HepG2 (cell line): ENCODE data around the gene BEST2. TPM values are rescaled to one million over a fixed set of nuclear protein-coding genes. Genes with fewer than 3 reads are reported as not detected.

Experiments used
- ASH2L ChIP-seq: fragments of 300-600, 200-600 bp; sonication (generic); IDR thresholded peaks from 2 replicates; pipeline ENCODE4 v1.7.0; 2017; ENCODE audit warnings: low read depth, mild to moderate bottlenecking, moderate library complexity, mixed read lengths, low read length; ENCODE audit not compliant: insufficient read length
- ATM ChIP-seq: fragments of 450-650 bp; IDR thresholded peaks from 2 replicates; pipeline ENCODE4 v1.7.1; 2017; ENCODE audit warnings: mild to moderate bottlenecking, borderline replicate concordance
- BCL6 ChIP-seq: IDR thresholded peaks from 2 replicates; pipeline ENCODE4 v1.6.1; 2016; ENCODE audit warnings: missing genetic modification reagents, missing compliant biosample characterization
- CCAR2 ChIP-seq: fragments of 200-400 bp; formaldehyde crosslinking; optimal IDR thresholded peaks from 2 replicates; pipeline ENCODE3; 2018; ENCODE audit warnings: low read depth, mild to moderate bottlenecking, low read length, moderate library complexity
- DMAP1 ChIP-seq: IDR thresholded peaks from 2 replicates; pipeline ENCODE4 v1.6.1; 2016
- HDAC1 ChIP-seq: sonication (generic); formaldehyde crosslinking; IDR thresholded peaks from 2 replicates; pipeline ENCODE4 v1.5.1; 2020; ENCODE audit warnings: mild to moderate bottlenecking, missing genetic modification reagents
- NKX3-1 ChIP-seq: sonication (generic); formaldehyde crosslinking; IDR thresholded peaks from 2 replicates; pipeline ENCODE4 v1.5.0; 2020; ENCODE audit warnings: missing genetic modification reagents
- ONECUT2 ChIP-seq: sonication (generic); formaldehyde crosslinking; IDR thresholded peaks from 2 replicates; pipeline ENCODE4 v1.4.0; 2020; ENCODE audit warnings: missing genetic modification reagents
- ZBTB38 ChIP-seq: sonication (generic); formaldehyde crosslinking; IDR thresholded peaks from 2 replicates; pipeline ENCODE4 v1.5.1; 2020; ENCODE audit warnings: mild to moderate bottlenecking, missing genetic modification reagents
- ZFP90 ChIP-seq: sonication (generic); formaldehyde crosslinking; IDR thresholded peaks from 2 replicates; pipeline ENCODE4 v1.8.0; 2022; ENCODE audit warnings: missing genetic modification reagents, mild to moderate bottlenecking, inconsistent platforms, borderline replicate concordance
- ZNF678 ChIP-seq: sonication (generic); formaldehyde crosslinking; IDR thresholded peaks from 2 replicates; pipeline ENCODE4 v1.4.0; 2020; ENCODE audit warnings: mild to moderate bottlenecking, missing genetic modification reagents
- ZNF737 ChIP-seq: sonication (generic); formaldehyde crosslinking; IDR thresholded peaks from 2 replicates; pipeline ENCODE4 v1.5.0; 2020; ENCODE audit warnings: missing genetic modification reagents, mild to moderate bottlenecking, borderline replicate concordance
- ZNF777 ChIP-seq: sonication (generic); formaldehyde crosslinking; IDR thresholded peaks from 2 replicates; pipeline ENCODE4 v1.4.0; 2020; ENCODE audit warnings: missing genetic modification reagents
- ZNF792 ChIP-seq: IDR thresholded peaks from 2 replicates; pipeline ENCODE4 v1.6.1; 2016
- ZNF883 ChIP-seq: sonication (generic); formaldehyde crosslinking; IDR thresholded peaks from 2 replicates; pipeline ENCODE4 v1.5.1; 2020; ENCODE audit warnings: mild to moderate bottlenecking, missing genetic modification reagents; ENCODE audit errors: not compliant biosample characterization
- polyA plus RNA-seq, 8 experiments: library from polyadenylated mRNA; depleted of rRNA in 3 of 8; stranded (reverse) in 7 of 8; unstranded in 1 of 8; fragments of >200 nt; fragmentation: Illumina TruSeq in 4 of 8; extraction: Trizol in 4 of 8; gene quantifications; 2 replicates each; pipeline versions ENCODE4 v1.2.1 to v1.2.3, GENCODE V29; 2011 to 2016; ENCODE audit warnings: low read depth in 4 of 8, missing spikeins in 1 of 8, mixed read lengths in 1 of 8; ENCODE audit not compliant: insufficient read depth in 1 of 8
- total RNA-seq, 5 experiments: library from RNA; depleted of rRNA; stranded (reverse); fragments of >200 nt; fragmentation: Illumina TruSeq; extraction: Trizol; gene quantifications; 2 replicates each; pipeline ENCODE4 v1.2.3, GENCODE V29; 2016; ENCODE audit warnings: low read depth in 1 of 5
- TF ChIP-seq, protein P1 (sequence below): sonication (generic); formaldehyde crosslinking; IDR thresholded peaks from 2 replicates; pipeline ENCODE4 v1.4.0; 2020; ENCODE audit warnings: missing genetic modification reagents
- TF ChIP-seq, protein P2 (sequence below): IDR thresholded peaks from 2 replicates; pipeline ENCODE4 v1.6.1; 2016; ENCODE audit warnings: mild to moderate bottlenecking
- TF ChIP-seq, protein P3 (sequence below): sonication (generic); formaldehyde crosslinking; IDR thresholded peaks from 2 replicates; pipeline ENCODE4 v1.8.1; 2023; ENCODE audit warnings: mild to moderate bottlenecking, moderate library complexity, missing genetic modification reagents
- TF ChIP-seq, protein P4 (sequence below): sonication (generic); formaldehyde crosslinking; IDR thresholded peaks from 2 replicates; pipeline ENCODE4 v1.5.1; 2020; ENCODE audit warnings: mild to moderate bottlenecking, missing genetic modification reagents, borderline replicate concordance
- TF ChIP-seq, protein P5 (sequence below): sonication (generic); formaldehyde crosslinking; IDR thresholded peaks from 2 replicates; pipeline ENCODE4 v1.8.1; 2023; ENCODE audit warnings: missing genetic modification reagents, mild to moderate bottlenecking, borderline replicate concordance

The BEST2 gene
- total and polyA plus RNA-seq, 2 of the 13 experiments (the other 11 are each of a cell fraction or from before 2014, with no cell fraction given) = not detected

DNA sequence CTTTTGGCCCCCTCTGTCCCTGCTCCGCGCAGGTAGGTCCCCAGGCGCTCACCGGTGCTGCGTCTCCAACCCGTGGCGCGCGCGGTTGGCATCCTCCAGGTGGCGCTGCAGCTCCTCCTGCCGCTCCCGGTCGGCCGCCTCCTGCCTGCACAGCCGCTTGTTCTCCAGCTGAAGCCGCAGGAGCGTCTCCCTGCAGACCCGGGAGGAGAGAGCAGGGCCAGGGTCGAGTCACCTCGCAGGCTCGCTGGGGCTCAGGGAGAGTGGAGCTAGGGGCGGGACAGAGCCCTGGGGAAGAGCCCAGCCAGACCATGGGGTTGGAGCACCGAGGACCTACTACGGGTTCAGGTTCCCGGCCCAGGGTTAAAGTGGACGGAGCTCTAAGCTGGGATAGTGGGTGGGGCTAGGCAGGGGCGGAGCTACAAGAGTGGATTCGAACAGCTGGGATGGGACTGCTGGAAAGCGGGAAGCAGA, 14.5 kb downstream of the BEST2 start (continued):
- TF ChIP-seq ZNF737 (CRISPR knock-in tag) (no peak), ZNF883 (no peak), ATM (no peak), BCL6 (CRISPR knock-in tag) (0 out of 2 replicates have a peak, but pooled peaks have one; percentile 25), ZBTB38 (CRISPR knock-in tag) (peak; percentile 37; the same call in 1 of the 2 replicates), ZNF792 (CRISPR knock-in tag) (0 out of 2 replicates have a peak, but pooled peaks have one; percentile 44), HDAC1 (peak; percentile 64; the same call in 1 of the 2 replicates), NKX3-1 (CRISPR knock-in tag) (no peak), ONECUT2 (CRISPR knock-in tag) (no peak), ZNF777 (CRISPR knock-in tag) (peak; percentile 57), ZFP90 (CRISPR knock-in tag) (peak; percentile 69; the same call in 1 of the 2 replicates), DMAP1 (CRISPR knock-in tag) (0 out of 2 replicates have a peak, but pooled peaks have one; percentile 34), ASH2L (no peak), ZNF678 (CRISPR knock-in tag) (no peak), CCAR2 (no peak)
- TF ChIP-seq, protein P1, sequence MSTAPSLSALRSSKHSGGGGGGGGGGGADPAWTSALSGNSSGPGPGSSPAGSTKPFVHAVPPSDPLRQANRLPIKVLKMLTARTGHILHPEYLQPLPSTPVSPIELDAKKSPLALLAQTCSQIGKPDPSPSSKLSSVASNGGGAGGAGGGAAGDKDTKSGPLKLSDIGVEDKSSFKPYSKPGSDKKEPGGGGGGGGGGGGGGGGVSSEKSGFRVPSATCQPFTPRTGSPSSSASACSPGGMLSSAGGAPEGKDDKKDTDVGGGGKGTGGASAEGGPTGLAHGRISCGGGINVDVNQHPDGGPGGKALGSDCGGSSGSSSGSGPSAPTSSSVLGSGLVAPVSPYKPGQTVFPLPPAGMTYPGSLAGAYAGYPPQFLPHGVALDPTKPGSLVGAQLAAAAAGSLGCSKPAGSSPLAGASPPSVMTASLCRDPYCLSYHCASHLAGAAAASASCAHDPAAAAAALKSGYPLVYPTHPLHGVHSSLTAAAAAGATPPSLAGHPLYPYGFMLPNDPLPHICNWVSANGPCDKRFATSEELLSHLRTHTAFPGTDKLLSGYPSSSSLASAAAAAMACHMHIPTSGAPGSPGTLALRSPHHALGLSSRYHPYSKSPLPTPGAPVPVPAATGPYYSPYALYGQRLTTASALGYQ (CRISPR knock-in tag) = no peak
- TF ChIP-seq, protein P2, sequence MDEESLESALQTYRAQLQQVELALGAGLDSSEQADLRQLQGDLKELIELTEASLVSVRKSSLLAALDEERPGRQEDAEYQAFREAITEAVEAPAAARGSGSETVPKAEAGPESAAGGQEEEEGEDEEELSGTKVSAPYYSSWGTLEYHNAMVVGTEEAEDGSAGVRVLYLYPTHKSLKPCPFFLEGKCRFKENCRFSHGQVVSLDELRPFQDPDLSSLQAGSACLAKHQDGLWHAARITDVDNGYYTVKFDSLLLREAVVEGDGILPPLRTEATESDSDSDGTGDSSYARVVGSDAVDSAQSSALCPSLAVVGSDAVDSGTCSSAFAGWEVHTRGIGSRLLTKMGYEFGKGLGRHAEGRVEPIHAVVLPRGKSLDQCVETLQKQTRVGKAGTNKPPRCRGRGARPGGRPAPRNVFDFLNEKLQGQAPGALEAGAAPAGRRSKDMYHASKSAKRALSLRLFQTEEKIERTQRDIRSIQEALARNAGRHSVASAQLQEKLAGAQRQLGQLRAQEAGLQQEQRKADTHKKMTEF (CRISPR knock-in tag) = peak; percentile 73
- TF ChIP-seq, protein P3, sequence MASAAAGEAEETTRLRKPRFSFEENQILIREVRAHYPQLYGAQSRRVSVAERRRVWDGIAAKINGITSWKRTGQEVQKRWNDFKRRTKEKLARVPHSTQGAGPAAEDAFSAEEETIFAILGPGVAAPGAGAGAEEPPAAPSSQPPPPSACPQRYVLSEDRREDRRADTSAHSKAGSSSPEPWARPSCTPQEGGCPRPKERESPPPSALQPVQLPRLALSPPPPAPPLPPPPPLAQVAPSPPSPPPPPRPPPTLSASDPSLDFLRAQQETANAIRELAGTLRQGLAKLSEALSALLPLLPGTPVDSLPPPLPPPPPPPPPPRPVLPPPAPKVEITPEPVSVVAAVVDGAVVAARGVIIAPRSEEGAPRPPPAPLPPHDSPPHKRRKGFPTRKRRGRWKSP (CRISPR knock-in tag) = 0 out of 2 replicates have a peak, but pooled peaks have one; percentile 34
- TF ChIP-seq, protein P4, sequence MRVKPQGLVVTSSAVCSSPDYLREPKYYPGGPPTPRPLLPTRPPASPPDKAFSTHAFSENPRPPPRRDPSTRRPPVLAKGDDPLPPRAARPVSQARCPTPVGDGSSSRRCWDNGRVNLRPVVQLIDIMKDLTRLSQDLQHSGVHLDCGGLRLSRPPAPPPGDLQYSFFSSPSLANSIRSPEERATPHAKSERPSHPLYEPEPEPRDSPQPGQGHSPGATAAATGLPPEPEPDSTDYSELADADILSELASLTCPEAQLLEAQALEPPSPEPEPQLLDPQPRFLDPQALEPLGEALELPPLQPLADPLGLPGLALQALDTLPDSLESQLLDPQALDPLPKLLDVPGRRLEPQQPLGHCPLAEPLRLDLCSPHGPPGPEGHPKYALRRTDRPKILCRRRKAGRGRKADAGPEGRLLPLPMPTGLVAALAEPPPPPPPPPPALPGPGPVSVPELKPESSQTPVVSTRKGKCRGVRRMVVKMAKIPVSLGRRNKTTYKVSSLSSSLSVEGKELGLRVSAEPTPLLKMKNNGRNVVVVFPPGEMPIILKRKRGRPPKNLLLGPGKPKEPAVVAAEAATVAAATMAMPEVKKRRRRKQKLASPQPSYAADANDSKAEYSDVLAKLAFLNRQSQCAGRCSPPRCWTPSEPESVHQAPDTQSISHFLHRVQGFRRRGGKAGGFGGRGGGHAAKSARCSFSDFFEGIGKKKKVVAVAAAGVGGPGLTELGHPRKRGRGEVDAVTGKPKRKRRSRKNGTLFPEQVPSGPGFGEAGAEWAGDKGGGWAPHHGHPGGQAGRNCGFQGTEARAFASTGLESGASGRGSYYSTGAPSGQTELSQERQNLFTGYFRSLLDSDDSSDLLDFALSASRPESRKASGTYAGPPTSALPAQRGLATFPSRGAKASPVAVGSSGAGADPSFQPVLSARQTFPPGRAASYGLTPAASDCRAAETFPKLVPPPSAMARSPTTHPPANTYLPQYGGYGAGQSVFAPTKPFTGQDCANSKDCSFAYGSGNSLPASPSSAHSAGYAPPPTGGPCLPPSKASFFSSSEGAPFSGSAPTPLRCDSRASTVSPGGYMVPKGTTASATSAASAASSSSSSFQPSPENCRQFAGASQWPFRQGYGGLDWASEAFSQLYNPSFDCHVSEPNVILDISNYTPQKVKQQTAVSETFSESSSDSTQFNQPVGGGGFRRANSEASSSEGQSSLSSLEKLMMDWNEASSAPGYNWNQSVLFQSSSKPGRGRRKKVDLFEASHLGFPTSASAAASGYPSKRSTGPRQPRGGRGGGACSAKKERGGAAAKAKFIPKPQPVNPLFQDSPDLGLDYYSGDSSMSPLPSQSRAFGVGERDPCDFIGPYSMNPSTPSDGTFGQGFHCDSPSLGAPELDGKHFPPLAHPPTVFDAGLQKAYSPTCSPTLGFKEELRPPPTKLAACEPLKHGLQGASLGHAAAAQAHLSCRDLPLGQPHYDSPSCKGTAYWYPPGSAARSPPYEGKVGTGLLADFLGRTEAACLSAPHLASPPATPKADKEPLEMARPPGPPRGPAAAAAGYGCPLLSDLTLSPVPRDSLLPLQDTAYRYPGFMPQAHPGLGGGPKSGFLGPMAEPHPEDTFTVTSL (CRISPR knock-in tag) = no peak
- TF ChIP-seq, protein P5, sequence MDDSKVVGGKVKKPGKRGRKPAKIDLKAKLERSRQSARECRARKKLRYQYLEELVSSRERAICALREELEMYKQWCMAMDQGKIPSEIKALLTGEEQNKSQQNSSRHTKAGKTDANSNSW (CRISPR knock-in tag) = no peak
